HAP-1 (cell line): ENCODE measurements around the gene HDHD5.

Experiments used
- DNase-seq, 2 experiments: peaks; one replicate each; pipeline ENCODE4 v3.0.0-alpha.2; 2016 to 2020; ENCODE audit warnings: low spot score in 2 of 2
- H3K27me3 ChIP-seq: fragments of 250-450 bp; sonication (Bioruptor Pico); 2 replicates; pipeline ENCODE4 v1.5.1; 2020; ENCODE audit warnings: low read depth, mild to moderate bottlenecking, moderate library complexity
- H3K36me3 ChIP-seq: fragments of 250-450 bp; sonication (Bioruptor Pico); replicated peaks from 2 replicates; pipeline ENCODE4 v1.5.1; 2020; ENCODE audit warnings: mild to moderate bottlenecking
- H3K4me1 ChIP-seq: fragments of 250-450 bp; sonication (Bioruptor Pico); 2 replicates; pipeline ENCODE4 v1.5.1; 2020; ENCODE audit warnings: mild to moderate bottlenecking
- H3K4me3 ChIP-seq: fragments of 250-450 bp; sonication (Bioruptor Pico); 2 replicates; pipeline ENCODE4 v1.5.1; 2020; ENCODE audit warnings: mild to moderate bottlenecking, moderate library complexity
- H3K9me3 ChIP-seq: fragments of 250-450 bp; sonication (Bioruptor Pico); 2 replicates; pipeline ENCODE4 v1.5.1; 2020; ENCODE audit warnings: mild to moderate bottlenecking, moderate library complexity
- in situ Hi-C: fragments of 300-500 bp; cut with MboI; formaldehyde crosslinking; loops from 3 replicates; pipeline ENCODE4 v1.14.3; 2020; ENCODE audit warnings: low sequenced_read_pairs, inconsistent platforms, mixed read lengths

Gene HDHD5

GRCh38 chr22:17158568-17159503 lies at the start of gene HDHD5:
TSS of gene HDHD5 (minus strand) at chr22:17159277. CDS start at chr22:17159251, 26 bp downstream.
- Histone ChIP-seq H3K4me3 (peak within 1 kb of the TSS; percentile 46), H3K27me3 (no peaks in the 10 kb centered on the region), H3K4me1 (peaks cover 6% of the 10 kb centered on the region; the same call in 1 of the 2 replicates), H3K9me3 (no peaks in the 10 kb centered on the region), H3K36me3 (peaks cover 9% of the 10 kb centered on the region; the same call in 1 of the 2 replicates)
- in situ Hi-C loops, result no loop called here
- DNase-seq, result peak; percentile 76 to 90

DNA sequence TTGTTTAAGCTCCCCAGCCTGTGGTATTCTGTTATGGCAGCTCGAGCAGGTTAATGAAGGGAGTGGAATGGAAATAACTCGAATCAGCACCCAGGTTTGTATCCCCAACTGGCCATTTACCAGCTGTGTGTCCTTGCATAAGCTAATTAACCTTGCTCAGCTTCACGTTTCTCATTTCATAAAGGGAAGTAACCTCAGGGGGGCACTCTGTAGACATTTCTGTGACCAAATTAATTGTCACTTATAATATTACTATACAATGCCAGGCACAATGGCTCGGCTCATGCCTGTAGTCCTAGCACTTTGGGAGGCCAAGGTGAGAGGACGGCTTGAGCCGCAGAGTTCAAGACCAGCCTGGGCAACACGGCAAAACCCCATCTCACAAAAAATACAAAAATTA lies 46.4 kb upstream of the HDHD5 start:
- no peak overlapping the region for H3K4me3 ChIP-seq
- H3K27me3 ChIP-seq, result no peaks in the 10 kb centered on the region
- in situ Hi-C loops, result no loop called here
- peaks cover 2% of the 10 kb centered on the region for H3K4me1 ChIP-seq
- peak in 1 of 2 experiments; percentile 21 for DNase-seq
- no peaks in the 10 kb centered on the region for H3K36me3 ChIP-seq
- H3K9me3 ChIP-seq, result no peaks in the 10 kb centered on the region

DNA sequence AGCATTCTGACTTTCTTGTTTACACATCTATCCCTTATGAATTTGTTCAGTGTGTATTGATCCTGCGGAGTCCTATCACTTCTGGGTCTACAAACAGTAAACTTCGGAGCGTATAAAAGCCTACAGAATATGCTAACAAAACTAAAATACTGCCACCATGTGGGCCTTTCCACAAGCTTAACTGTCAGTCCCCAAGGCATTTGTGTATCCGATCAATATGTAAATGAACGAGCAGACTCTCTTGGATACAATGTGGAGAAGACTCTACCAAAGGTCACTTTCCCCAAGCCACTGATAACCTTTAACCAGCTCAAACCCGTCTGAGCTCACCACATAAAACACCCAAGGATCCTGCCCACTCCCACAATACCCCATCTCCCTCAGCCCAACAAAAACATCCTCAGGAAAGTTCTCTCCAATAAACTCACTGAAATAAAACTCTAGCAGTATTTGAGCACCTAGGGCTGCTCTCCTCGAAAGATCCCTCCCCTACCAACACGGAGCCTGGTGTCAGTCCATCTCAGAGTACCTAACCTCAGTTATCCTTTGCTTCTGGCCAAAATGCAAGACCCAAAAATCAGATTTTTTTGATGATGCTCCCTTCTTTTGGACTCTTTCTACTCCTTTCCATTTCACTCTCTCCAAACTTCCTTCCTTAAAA lies 42.3 kb upstream of the HDHD5 start:
- Histone ChIP-seq H3K36me3 (no peaks in the 10 kb centered on the region), H3K9me3 (no peaks in the 10 kb centered on the region), H3K4me3 (no peak overlapping the region), H3K27me3 (no peaks in the 10 kb centered on the region), H3K4me1 (peaks cover 24% of the 10 kb centered on the region)
- in situ Hi-C loops, result no loop called here
- peak; percentile 37 to 55 for DNase-seq

DNA sequence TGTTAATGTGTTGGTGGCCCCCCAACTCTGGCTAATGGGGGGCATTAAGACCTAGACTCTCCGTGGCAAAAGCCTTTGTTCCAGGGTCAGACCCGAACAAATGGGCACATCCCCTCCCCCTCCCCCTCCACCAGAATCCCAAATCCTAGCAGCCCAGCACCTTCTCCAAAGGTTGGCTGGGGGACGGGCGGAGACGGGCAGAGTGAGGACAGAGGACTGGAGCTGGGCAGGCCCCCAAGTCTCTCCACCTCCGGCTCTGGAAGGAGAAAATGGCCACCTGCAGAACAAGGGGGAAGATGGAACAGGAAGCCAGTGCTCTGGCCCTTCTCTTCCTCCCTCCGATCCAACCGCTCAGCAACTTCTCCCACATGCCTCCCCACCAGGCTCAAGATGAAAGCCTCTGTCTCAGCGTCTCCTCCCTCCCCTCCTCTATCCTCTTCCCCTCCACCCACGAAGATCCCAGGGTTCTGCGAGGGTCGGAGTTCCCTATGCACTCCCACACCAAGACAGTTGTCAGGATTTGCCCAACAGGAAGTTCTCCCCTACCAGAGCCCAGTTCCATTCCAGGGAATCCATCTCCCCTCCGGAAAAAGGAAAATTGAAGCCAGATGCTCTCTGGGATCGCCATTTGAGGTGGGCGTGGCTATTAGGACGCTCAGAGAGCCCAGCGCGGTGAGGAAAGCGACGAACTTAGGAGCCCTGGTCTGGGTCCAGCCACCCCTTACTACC lies 40.1 kb upstream of the HDHD5 start:
- Histone ChIP-seq H3K9me3 (no peaks in the 10 kb centered on the region), H3K36me3 (no peaks in the 10 kb centered on the region), H3K27me3 (no peaks in the 10 kb centered on the region), H3K4me1 (peaks cover 24% of the 10 kb centered on the region), H3K4me3 (peak overlapping the region; percentile 18)
- peak; percentile 24 to 71 for DNase-seq
- in situ Hi-C loops, result no loop called here

- no peaks in the 10 kb centered on the region for H3K36me3 ChIP-seq
- DNase-seq, result peak; percentile 86 to 93
- peaks cover 24% of the 10 kb centered on the region for H3K4me1 ChIP-seq
- H3K27me3 ChIP-seq, result no peaks in the 10 kb centered on the region
- H3K4me3 ChIP-seq, result peak overlapping the region; percentile 18
- in situ Hi-C loops, result no loop called here
- no peaks in the 10 kb centered on the region for H3K9me3 ChIP-seq
Observed at GRCh38 chr22:17198170-17199002, 39.3 kb upstream of the HDHD5 start.

- Histone ChIP-seq H3K9me3 (no peaks in the 10 kb centered on the region), H3K36me3 (no peaks in the 10 kb centered on the region), H3K27me3 (no peaks in the 10 kb centered on the region), H3K4me1 (peaks cover 12% of the 10 kb centered on the region), H3K4me3 (no peak overlapping the region)
- no peak for DNase-seq
- in situ Hi-C loops, result no loop called here
Observed at GRCh38 chr22:17194213-17194612, 35.1 kb upstream of the HDHD5 start.

DNA sequence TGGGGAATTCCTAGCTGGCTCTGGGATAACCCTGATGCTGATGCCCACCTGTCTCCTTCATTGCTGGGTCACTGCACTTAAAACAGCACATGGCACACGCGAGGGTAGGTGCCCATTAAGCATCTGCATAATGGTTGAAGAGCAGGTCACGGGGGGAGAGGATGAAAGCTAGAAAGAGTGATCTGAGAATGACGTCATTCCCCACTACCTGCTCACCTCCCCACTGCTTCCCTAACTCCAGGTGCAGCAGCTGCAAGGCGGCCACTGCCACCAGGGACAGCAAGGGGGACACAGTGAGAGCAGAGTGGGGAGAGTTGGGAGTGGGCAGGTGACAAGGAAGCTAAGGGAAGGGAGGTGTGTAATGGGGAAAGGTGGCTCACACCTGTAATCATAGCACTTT lies 33.1 kb upstream of the HDHD5 start:
- no peaks in the 10 kb centered on the region for H3K36me3 ChIP-seq
- no peak overlapping the region for H3K4me3 ChIP-seq
- in situ Hi-C loops, result no loop called here
- H3K27me3 ChIP-seq, result no peaks in the 10 kb centered on the region
- H3K4me1 ChIP-seq, result no peaks in the 10 kb centered on the region
- H3K9me3 ChIP-seq, result no peaks in the 10 kb centered on the region
- no peak for DNase-seq

GRCh38 chr22:17191163-17191784 lies 32.2 kb upstream of the HDHD5 start:
- Histone ChIP-seq H3K4me1 (no peaks in the 10 kb centered on the region), H3K36me3 (no peaks in the 10 kb centered on the region), H3K9me3 (no peaks in the 10 kb centered on the region), H3K27me3 (no peaks in the 10 kb centered on the region), H3K4me3 (no peak overlapping the region)
- in situ Hi-C loops, result no loop called here
- no peak for DNase-seq

GRCh38 chr22:17190702-17191101 lies 31.6 kb upstream of the HDHD5 start:
- H3K4me1 ChIP-seq, result no peaks in the 10 kb centered on the region
- DNase-seq, result no peak
- H3K36me3 ChIP-seq, result no peaks in the 10 kb centered on the region
- in situ Hi-C loops, result no loop called here
- no peaks in the 10 kb centered on the region for H3K27me3 ChIP-seq
- no peaks in the 10 kb centered on the region for H3K9me3 ChIP-seq
- H3K4me3 ChIP-seq, result no peak overlapping the region

DNA sequence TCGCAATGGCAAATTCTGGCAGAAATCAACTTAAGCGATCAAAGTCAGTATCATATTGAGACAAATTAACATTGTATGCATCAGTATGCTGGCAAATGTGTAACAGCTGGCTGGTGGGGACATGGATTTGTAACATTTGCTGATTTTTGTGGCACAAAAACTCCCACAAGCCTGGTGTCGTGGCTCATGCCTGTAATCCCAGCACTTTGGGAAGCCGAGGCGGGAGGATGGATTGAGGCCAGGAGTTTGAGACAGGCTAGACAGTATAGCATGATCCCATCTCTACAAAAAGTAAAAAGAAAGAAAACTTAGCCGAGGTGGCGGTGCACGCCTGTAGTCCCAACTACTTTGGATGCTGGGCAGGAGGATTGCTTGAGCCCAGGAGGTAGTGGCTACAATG lies 17.6 kb upstream of the HDHD5 start:
- H3K36me3 ChIP-seq, result no peaks in the 10 kb centered on the region
- peaks cover 4% of the 10 kb centered on the region for H3K4me1 ChIP-seq
- DNase-seq, result no peak
- no peaks in the 10 kb centered on the region; the same call in 1 of the 2 replicates for H3K9me3 ChIP-seq
- no peaks in the 10 kb centered on the region for H3K27me3 ChIP-seq
- in situ Hi-C loops, result no loop called here
- no peak overlapping the region for H3K4me3 ChIP-seq

DNA sequence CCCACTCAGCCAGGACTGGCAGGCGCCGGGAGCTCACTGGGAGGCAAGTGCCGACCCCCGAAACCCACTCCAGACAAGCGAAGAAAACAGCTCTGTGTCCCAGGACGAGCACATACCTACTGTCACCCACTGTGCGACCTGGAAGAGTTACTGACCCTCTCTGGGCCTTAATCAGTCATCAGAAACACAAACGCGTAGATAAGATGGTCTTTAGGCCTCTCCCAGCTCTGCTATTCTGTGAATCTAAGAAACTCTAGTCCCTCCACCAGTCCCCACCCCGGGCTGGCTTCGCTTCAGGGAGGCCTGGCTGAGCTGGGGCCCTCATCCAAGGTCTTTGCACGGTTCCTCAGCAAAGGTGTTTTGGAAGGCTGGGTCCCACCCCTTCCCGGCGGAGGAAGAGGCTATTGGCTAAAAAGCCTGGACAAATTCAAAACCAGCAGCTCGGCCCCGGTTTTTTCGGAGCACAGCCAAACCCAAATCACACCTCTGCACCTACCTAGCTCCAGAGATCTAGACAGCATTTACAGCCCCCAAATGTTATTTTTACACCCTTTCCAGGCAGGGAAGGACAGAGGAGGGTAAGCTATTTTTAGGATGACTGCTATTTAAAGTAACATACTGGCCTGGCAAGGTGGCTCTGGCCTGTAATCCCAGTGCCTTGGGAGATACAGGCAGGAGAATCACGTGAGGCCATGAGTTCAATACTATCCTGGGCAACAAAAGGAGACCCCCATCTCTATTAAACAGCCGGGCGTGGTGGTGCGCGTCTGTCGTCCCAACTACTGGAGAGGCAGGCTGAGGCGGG lies 13.2 kb upstream of the HDHD5 start:
- Histone ChIP-seq H3K27me3 (no peaks in the 10 kb centered on the region), H3K36me3 (no peaks in the 10 kb centered on the region), H3K4me1 (peaks cover 4% of the 10 kb centered on the region), H3K9me3 (no peaks in the 10 kb centered on the region; the same call in 1 of the 2 replicates), H3K4me3 (peak overlapping the region; percentile 48)
- DNase-seq, result peak in 1 of 2 experiments; percentile 38
- in situ Hi-C loops, result loop anchor here (5.0 kb wide), 1 partner anchor 330 kb away; no protein-coding TSS in a partner anchor
